ENCODE measurements around the gene MRPS18B. TPM values are rescaled to one million over a fixed set of nuclear protein-coding genes. Genes with fewer than 3 reads are reported as not detected.

Gene MRPS18B
- total RNA-seq, 1 donor from 2014 or later: 53.0 TPM

GRCh38 chr6:30601815-30602641 is 15.6 kb upstream of the MRPS18B start:
- no peak for DNase-seq (ENCODE audit: low spot score in 2 of 2)
- FAIRE-seq: no peak

DNA sequence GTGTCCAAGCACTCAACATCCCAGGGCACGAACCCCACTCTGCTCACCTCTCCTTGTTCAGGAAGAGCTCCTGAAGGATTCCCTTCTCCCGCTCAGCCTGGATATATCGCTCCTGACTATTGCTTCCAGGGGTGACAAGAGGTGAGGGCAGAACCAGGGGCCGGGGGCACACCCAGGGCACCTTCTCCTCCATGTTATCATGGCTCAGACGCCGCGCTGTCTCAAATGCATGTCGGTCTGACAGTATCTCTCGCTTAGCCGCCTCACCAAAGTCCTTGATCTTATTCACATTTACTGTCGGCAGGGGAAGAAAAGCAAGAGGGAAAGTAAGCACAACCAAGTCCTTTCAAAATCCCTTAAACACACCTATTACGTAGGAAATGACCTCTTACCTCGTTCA is 13.7 kb upstream of the MRPS18B start:
- FAIRE-seq (no peak), DNase-seq (ENCODE audit: low spot score in 2 of 2) (no peak)

DNA sequence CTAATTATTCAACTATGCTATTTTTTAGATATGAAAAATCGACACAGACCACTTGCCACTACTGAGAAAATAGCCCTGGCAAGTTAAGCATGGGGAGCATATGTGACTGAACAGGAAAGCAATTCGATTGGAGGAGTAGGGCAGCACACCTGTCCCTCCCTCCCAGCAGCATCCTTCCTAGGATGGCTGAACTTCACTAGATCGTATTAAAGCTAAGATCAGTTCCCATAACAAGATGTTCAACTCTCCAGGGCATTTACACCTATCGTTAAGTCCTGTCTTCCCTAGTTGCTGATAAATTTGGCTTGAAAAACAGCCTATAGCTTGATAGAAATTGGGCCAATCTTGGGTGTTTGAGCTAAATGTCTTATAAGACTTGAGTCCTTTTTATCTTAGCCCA is 7.6 kb upstream of the MRPS18B start:
- no peak for FAIRE-seq

GRCh38 chr6:30611150-30611855 is 6.3 kb upstream of the MRPS18B start:
- FAIRE-seq (no peak), DNase-seq (ENCODE audit: low spot score in 2 of 2) (no peak)

More for the DNA sequence above, 7.6 kb upstream of the MRPS18B start:
- DNase-seq (ENCODE audit: low spot score in 2 of 2): no peak

GRCh38 chr6:30611856-30612194 is 5.8 kb upstream of the MRPS18B start:
- no peak for DNase-seq (ENCODE audit: low spot score in 2 of 2)
- FAIRE-seq: no peak

GRCh38 chr6:30612213-30612612 is 5.4 kb upstream of the MRPS18B start:
- FAIRE-seq: no peak
- DNase-seq (ENCODE audit: low spot score in 2 of 2): no peak

- FAIRE-seq (no peak), DNase-seq (ENCODE audit: low spot score in 2 of 2) (no peak)
Measured at GRCh38 chr6:30612687-30613248, 4.9 kb upstream of the MRPS18B start.

GRCh38 chr6:30613251-30614043 is 4.2 kb upstream of the MRPS18B start:
- FAIRE-seq (no peak), DNase-seq (ENCODE audit: low spot score in 2 of 2) (no peak)

DNA sequence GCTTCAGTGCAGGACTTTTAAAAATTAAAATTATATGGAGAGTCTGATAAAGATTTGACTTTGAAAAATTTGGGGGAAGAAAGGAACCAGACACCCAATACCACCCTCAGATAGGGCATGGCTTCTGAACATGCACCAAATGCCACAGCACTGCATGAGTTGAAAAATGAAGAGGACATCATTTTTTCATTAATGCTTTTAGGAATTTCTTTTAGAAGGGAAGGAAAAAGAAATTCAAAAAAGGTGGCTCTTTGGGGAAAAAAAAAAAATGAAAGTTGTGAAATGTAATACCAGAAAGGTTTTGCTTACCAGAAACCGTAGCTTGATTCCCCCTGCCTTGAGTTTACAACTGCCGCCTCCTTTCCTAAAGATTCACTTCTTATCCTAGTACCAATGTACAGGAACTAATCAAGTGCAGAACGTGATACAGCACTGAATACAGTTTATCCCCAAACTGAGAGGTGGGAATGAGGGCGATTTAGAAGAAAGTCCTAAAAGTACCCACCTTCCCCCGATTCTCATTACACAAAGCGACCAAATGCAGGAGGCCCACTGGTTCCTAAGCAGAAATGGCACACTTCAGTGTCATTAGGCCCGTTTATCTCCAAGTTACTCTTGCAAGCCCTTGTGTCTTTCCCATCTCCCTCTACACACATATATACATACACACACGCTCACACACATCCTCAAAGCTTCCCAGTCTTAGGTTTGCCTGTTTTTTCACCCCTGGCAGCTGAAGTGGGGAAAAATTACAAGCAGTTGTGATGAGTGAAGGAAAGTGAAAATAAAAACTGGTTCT is 3.4 kb upstream of the MRPS18B start:
- no peak for FAIRE-seq
- DNase-seq (ENCODE audit: low spot score in 2 of 2): no peak

GRCh38 chr6:30614843-30615218 is 2.8 kb upstream of the MRPS18B start:
- FAIRE-seq: peak; percentile 72

DNA sequence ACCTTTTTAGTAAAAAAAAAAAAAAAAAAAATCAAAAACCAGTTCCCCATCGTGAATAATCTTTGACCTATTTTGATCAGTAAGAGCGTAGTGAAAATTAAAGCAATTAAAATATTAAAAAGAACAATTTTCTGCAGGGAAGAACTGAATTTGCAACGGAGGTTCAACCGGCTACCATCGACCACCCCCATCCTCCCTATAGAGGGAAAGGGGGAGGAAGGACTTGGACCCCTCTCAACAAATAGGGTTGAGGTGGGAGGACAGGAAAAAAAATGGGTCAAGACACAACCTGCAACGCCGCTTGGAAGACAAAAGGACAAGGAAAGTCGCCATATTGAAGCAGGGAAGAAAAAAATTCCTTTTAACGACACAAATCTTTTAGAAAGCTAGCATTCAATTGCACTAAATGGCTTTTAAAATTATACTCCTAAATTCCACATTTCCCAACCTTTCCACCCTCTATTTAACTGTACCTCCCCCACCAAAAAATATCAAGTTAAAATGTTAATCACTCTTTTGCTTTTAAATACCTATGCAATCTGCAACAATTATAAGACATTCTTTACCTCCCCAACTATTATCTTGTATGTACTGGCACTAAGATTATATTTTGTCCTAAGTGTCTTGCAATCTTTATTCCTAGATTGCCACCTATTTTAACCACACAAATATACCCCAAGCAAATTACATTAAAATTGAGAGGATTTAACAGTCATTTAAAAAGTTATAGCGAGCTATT is 2.3 kb upstream of the MRPS18B start:
- FAIRE-seq: no peak
- DNase-seq (ENCODE audit: low spot score in 2 of 2): no peak

More at GRCh38 chr6:30614843-30615218, 2.8 kb upstream of the MRPS18B start:
- DNase-seq (ENCODE audit: low spot score in 2 of 2): peak; percentile 73 to 77

DNA sequence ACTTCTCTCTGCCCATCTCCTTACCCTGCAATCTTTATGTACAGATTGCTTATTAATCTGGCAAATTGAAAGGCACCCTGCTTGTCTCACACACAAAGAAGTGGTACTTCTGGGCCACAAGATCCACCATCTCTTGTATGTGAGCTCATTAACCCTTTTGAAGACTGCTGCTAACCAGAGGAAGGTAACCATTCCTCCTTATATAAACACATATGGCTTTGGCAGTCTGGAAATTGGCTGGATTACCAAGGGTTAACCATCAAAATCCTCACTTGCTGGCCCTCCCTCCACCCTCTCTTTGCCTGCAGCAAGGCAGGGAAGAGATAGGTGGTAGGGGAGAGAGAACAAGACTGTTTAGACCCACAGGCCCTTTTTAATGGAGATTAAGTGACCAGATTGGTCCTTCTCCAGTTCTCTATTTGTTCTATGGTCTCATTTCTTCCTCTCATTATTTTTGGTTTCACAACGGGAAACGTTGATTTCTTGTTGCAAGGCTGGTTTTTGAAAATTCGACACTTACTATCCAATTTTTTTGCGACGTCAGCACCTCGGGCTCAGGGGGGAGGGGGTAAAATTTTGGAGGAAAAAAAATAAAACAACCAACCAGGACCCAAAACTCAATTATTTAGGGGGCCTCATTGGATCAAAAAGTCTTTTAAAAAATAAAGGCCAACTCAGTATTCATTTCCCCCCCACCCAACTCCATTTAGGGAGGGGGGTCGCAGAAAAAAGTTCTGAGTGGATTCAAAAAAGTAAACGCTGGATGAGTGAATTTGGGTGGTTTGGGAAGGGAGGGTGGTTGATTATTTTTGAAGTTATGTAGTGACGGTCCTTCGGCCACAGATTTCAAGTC is 1.5 kb upstream of the MRPS18B start:
- DNase-seq (ENCODE audit: low spot score in 2 of 2) (no peak), FAIRE-seq (no peak)

GRCh38 chr6:30616811-30617564 is 652 bp upstream of the MRPS18B start, which contains the start of gene PPP1R10:
Gene PPP1R10 (minus strand): TSS chr6:30617243. CDS start chr6:30609944, 7,299 bp downstream.
- FAIRE-seq: peak; percentile 98
- peak; percentile 79 to 86 for DNase-seq (ENCODE audit: low spot score in 2 of 2)

DNA sequence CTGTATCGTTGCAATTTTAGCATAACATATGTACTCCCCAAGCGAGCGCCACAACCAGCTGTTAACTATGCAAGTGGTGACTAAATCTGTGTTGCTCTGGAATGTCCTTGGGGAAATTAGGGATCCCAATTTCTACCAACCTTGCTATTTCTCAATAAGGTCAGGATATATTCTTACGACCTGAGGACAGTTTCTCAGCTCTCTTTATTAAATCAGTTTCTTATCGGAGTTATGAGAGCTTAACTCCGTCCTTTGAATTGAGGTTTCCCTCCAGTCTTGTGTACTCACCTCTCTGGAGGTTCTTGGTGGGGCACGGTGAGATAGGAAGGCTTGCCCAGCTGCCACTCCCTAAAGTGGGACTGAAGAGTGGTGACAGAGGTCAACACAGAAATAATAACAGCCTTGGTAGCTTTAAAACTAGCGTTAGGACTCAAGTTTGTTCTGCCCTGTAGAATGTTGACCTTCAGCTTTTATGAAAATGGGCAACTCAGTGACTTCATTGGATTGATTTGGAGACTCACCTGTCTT is 694 bp downstream of the MRPS18B start:
- no peak for DNase-seq (ENCODE audit: low spot score in 2 of 2)
- FAIRE-seq: no peak

DNA sequence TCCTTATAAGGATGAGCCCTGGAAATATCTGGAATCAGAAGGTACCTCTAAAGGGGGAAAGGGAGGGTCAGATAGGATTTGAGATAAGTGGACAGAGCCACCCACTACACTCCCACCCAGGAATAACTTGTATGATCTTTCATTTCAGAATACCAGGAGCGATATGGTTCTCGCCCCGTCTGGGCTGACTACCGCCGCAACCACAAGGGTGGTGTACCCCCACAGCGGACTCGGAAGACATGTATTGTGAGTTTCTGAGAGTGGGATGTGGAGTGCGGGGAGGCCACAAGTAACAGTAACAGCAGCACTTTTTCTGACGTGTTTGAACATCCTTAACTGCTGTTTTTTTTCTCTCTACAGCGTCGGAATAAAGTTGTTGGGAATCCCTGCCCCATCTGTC is 1.9 kb downstream of the MRPS18B start:
- no peak for FAIRE-seq
- no peak for DNase-seq (ENCODE audit: low spot score in 2 of 2)

GRCh38 chr6:30625511-30625910 is 7.9 kb downstream of the MRPS18B start:
- FAIRE-seq (no peak), DNase-seq (ENCODE audit: low spot score in 2 of 2) (no peak)
